Measurements from ENCODE around the gene KRTAP4-4.
"Not testable (repeated sequence)": the region's sequence is repeated elsewhere in the genome, so short reads cannot be mapped to it uniquely, and the experiment has no call there.

The KRTAP4-4 gene

GRCh38 chr17:41147531-41148204 lies 12.9 kb downstream of the KRTAP4-4 start:
- DNase-seq: no peak

GRCh38 chr17:41145261-41145660 lies 15.3 kb downstream of the KRTAP4-4 start:
- DNase-seq: no peak

- no peak for DNase-seq
Measured at GRCh38 chr17:41144846-41145245, 15.7 kb downstream of the KRTAP4-4 start.

- DNase-seq: no peak
Measured at GRCh38 chr17:41141361-41141760, 19.2 kb downstream of the KRTAP4-4 start.

GRCh38 chr17:41140360-41141131 lies 20.0 kb downstream of the KRTAP4-4 start, which contains the start of gene KRTAP4-6:
KRTAP4-6 (minus strand) TSS chr17:41140544; CDS start chr17:41140487, 57 bp downstream.
- no peak for DNase-seq

GRCh38 chr17:41139865-41140264 lies 20.7 kb downstream of the KRTAP4-4 start:
- DNase-seq: not testable (repeated sequence)

- no peak for DNase-seq
Measured at GRCh38 chr17:41133880-41134735, 26.4 kb downstream of the KRTAP4-4 start.

GRCh38 chr17:41131979-41132378 lies 28.6 kb downstream of the KRTAP4-4 start:
- DNase-seq: no peak

GRCh38 chr17:41127371-41127770 lies 33.2 kb downstream of the KRTAP4-4 start:
- DNase-seq: no peak

GRCh38 chr17:41126412-41126811 lies 34.1 kb downstream of the KRTAP4-4 start:
- no peak for DNase-seq

GRCh38 chr17:41125064-41125463 lies 35.5 kb downstream of the KRTAP4-4 start:
- DNase-seq: no peak

GRCh38 chr17:41123991-41124371 lies 36.6 kb downstream of the KRTAP4-4 start, which contains the start of gene KRTAP4-12:
KRTAP4-12 (minus strand) TSS chr17:41124182; CDS start chr17:41124122, 60 bp downstream.
- DNase-seq: not testable (repeated sequence)

GRCh38 chr17:41123292-41123990 lies 37.1 kb downstream of the KRTAP4-4 start:
- not testable (repeated sequence) for DNase-seq

- DNase-seq: no peak
Measured at GRCh38 chr17:41121742-41122141, 38.8 kb downstream of the KRTAP4-4 start.

GRCh38 chr17:41119696-41120690 lies 40.6 kb downstream of the KRTAP4-4 start:
- not testable (repeated sequence) for DNase-seq

- no peak for DNase-seq
Measured at GRCh38 chr17:41118721-41119120, 41.8 kb downstream of the KRTAP4-4 start.

GRCh38 chr17:41117846-41118386 lies 42.6 kb downstream of the KRTAP4-4 start, which contains the start of gene KRTAP4-11:
KRTAP4-11 (minus strand) TSS chr17:41118373; CDS start chr17:41118315, 58 bp downstream.
- DNase-seq: not testable (repeated sequence)

- DNase-seq: no peak
Measured at GRCh38 chr17:41116297-41116696, 44.3 kb downstream of the KRTAP4-4 start.

- DNase-seq: no peak
Measured at GRCh38 chr17:41111151-41111885, 49.2 kb downstream of the KRTAP4-4 start.

All from NCI-H1417 treated with DMSO at 0.1 percent for 48 hours (cell line).